ENCODE data around the gene HDAC9. TPM values are rescaled to one million over a fixed set of nuclear protein-coding genes. Genes with fewer than 3 reads are reported as not detected.

The HDAC9 gene
- total RNA-seq, 2 experiments from 2014 or later, result 1.5 to 3.0 TPM

GRCh38 chr7:18890134-18890533 lies 394.6 kb downstream of the HDAC9 start:
- no peak overlapping the region for H3K27ac Mint-ChIP-seq
- CTCF ChIA-PET, result no interaction called here
- no peak overlapping the region for H3K4me3 Mint-ChIP-seq
- POLR2A ChIA-PET, result no interaction called here
- TF ChIP-seq CTCF (IDR thresholded peaks at IDR 0.05), result no peak
- no peaks in the 10 kb centered on the region for H3K27me3 Mint-ChIP-seq
- intact Hi-C loops (cut with micrococcal nuclease), result no loop called here
- ATAC-seq (no peak), DNase-seq (no peak)
- no peaks in the 10 kb centered on the region for H3K36me3 Mint-ChIP-seq (ENCODE audit: low read depth)
- no peaks in the 10 kb centered on the region for H3K9me3 Mint-ChIP-seq
- no peaks in the 10 kb centered on the region for H3K4me1 Mint-ChIP-seq (ENCODE audit: low read depth)

GRCh38 chr7:18890885-18891621 lies 395.5 kb downstream of the HDAC9 start:
- no peaks in the 10 kb centered on the region for H3K9me3 Mint-ChIP-seq
- ATAC-seq, result no peak
- DNase-seq, result no peak
- ChIA-PET CTCF (no interaction called here), POLR2A (no interaction called here)
- intact Hi-C loops (cut with micrococcal nuclease), result no loop called here
- H3K36me3 Mint-ChIP-seq (ENCODE audit: low read depth), result no peaks in the 10 kb centered on the region
- H3K4me3 Mint-ChIP-seq, result no peak overlapping the region
- no peaks in the 10 kb centered on the region for H3K27me3 Mint-ChIP-seq
- no peak overlapping the region for H3K27ac Mint-ChIP-seq
- no peaks in the 10 kb centered on the region for H3K4me1 Mint-ChIP-seq (ENCODE audit: low read depth)
- TF ChIP-seq CTCF (IDR thresholded peaks at IDR 0.05), result no peak

- Mint-ChIP-seq H3K4me3 (no peak overlapping the region), H3K36me3 (ENCODE audit: low read depth) (no peaks in the 10 kb centered on the region), H3K27ac (no peak overlapping the region), H3K27me3 (no peaks in the 10 kb centered on the region), H3K9me3 (no peaks in the 10 kb centered on the region), H3K4me1 (ENCODE audit: low read depth) (no peaks in the 10 kb centered on the region)
- ATAC-seq (no peak), DNase-seq (no peak)
- CTCF ChIA-PET, result no interaction called here
- POLR2A ChIA-PET, result no interaction called here
- TF ChIP-seq CTCF (IDR thresholded peaks at IDR 0.05), result no peak
- intact Hi-C loops (cut with micrococcal nuclease), result no loop called here
These were observed 397.6 kb downstream of the HDAC9 start for GRCh38 chr7:18893156-18893555.

- H3K4me1 Mint-ChIP-seq (ENCODE audit: low read depth), result no peaks in the 10 kb centered on the region
- H3K27ac Mint-ChIP-seq, result no peak overlapping the region
- no peaks in the 10 kb centered on the region for H3K27me3 Mint-ChIP-seq
- DNase-seq (no peak), ATAC-seq (no peak)
- CTCF ChIA-PET, result no interaction called here
- intact Hi-C loops (cut with micrococcal nuclease), result no loop called here
- POLR2A ChIA-PET, result interaction anchor here (0.5 kb wide), 1 partner anchor 494 kb away, joined by 3 read pairs; no protein-coding TSS in a partner anchor
- TF ChIP-seq CTCF (IDR thresholded peaks at IDR 0.05), result no peak
- no peaks in the 10 kb centered on the region for H3K36me3 Mint-ChIP-seq (ENCODE audit: low read depth)
- H3K4me3 Mint-ChIP-seq, result no peak overlapping the region
- H3K9me3 Mint-ChIP-seq, result no peaks in the 10 kb centered on the region
These were observed 398.6 kb downstream of the HDAC9 start for GRCh38 chr7:18894155-18894554.

GRCh38 chr7:18895456-18895855 lies 399.9 kb downstream of the HDAC9 start:
- ChIA-PET CTCF (no interaction called here), POLR2A (no interaction called here)
- H3K9me3 Mint-ChIP-seq, result peaks cover 1% of the 10 kb centered on the region
- no peaks in the 10 kb centered on the region for H3K36me3 Mint-ChIP-seq (ENCODE audit: low read depth)
- no peak for TF ChIP-seq CTCF (IDR thresholded peaks at IDR 0.05)
- no peak overlapping the region for H3K4me3 Mint-ChIP-seq
- intact Hi-C loops (cut with micrococcal nuclease), result no loop called here
- no peaks in the 10 kb centered on the region for H3K27me3 Mint-ChIP-seq
- H3K4me1 Mint-ChIP-seq (ENCODE audit: low read depth), result no peaks in the 10 kb centered on the region
- ATAC-seq (no peak), DNase-seq (no peak)
- H3K27ac Mint-ChIP-seq, result no peak overlapping the region

Measured in activated CD8-positive, alpha-beta T cell treated with anti-CD3 and anti-CD28 coated beads for 36 hours (primary cell).